HEK293T (cell line): Measurements from ENCODE around the gene KLK5.

Source experiments
- CTCF ChIA-PET: fragments of 350-600 bp; formaldehyde crosslinking; extraction: SDS; loops from one replicate; lab custom pipeline; 2021; ENCODE audit warnings: antibody characterized with exemption, inconsistent platforms; lab: Yijun Ruan, JAX
- POLR2A ChIA-PET: fragments of 350-600 bp; formaldehyde crosslinking; extraction: SDS; loops from one replicate; lab custom pipeline; 2020; ENCODE audit warnings: antibody characterized with exemption, inconsistent platforms; lab: Yijun Ruan, JAX
- DNase-seq: peaks from one replicate; pipeline ENCODE4 v3.0.0; 2012; ENCODE audit warnings: mixed read lengths; ENCODE audit errors: extremely low spot score
- ARNT ChIP-seq: fragments of 450-650 bp; IDR thresholded peaks from 2 replicates; pipeline ENCODE4 v1.6.1; 2017; ENCODE audit warnings: mild to moderate bottlenecking
- BHLHE40 ChIP-seq: fragments of 450-650 bp; IDR thresholded peaks from 2 replicates; pipeline ENCODE4 v1.6.1; 2016; ENCODE audit warnings: mild to moderate bottlenecking, moderate library complexity, borderline replicate concordance
- CTBP1 ChIP-seq: fragments of 450-650 bp; IDR thresholded peaks from 2 replicates; pipeline ENCODE4 v1.6.1; 2016; ENCODE audit warnings: borderline replicate concordance
- ELF4 ChIP-seq: fragments of 450-650 bp; IDR thresholded peaks from 2 replicates; pipeline ENCODE4 v1.6.1; 2017; ENCODE audit warnings: antibody characterized with exemption
- FOXA1 ChIP-seq: fragments of 450-650 bp; IDR thresholded peaks from 2 replicates; pipeline ENCODE4 v1.6.1; 2016; ENCODE audit warnings: mild to moderate bottlenecking
- FOXK2 ChIP-seq: fragments of 450-650 bp; IDR thresholded peaks from 2 replicates; pipeline ENCODE4 v1.6.1; 2016; ENCODE audit warnings: mild to moderate bottlenecking
- FOXM1 ChIP-seq: fragments of 450-650 bp; IDR thresholded peaks from 2 replicates; pipeline ENCODE4 v1.6.1; 2017; ENCODE audit warnings: mild to moderate bottlenecking, borderline replicate concordance
- HDGF ChIP-seq: fragments of 450-650 bp; IDR thresholded peaks from 2 replicates; pipeline ENCODE4 v1.6.1; 2017; ENCODE audit warnings: antibody characterized with exemption, borderline replicate concordance
- L3MBTL2 ChIP-seq: fragments of 450-650 bp; conservative IDR thresholded peaks from 2 replicates; pipeline ENCODE4 v1.6.1; 2016; ENCODE audit warnings: mild to moderate bottlenecking
- LEF1 ChIP-seq: fragments of 450-650 bp; IDR thresholded peaks from 2 replicates; pipeline ENCODE4 v1.6.1; 2017; ENCODE audit warnings: mild to moderate bottlenecking, borderline replicate concordance
- NFRKB ChIP-seq: fragments of 450-650 bp; IDR thresholded peaks from 2 replicates; pipeline ENCODE4 v1.6.1; 2016; ENCODE audit warnings: mild to moderate bottlenecking, moderate library complexity
- PKNOX1 ChIP-seq: fragments of 450-650 bp; IDR thresholded peaks from 2 replicates; pipeline ENCODE4 v1.6.1; 2016
- SP1 ChIP-seq: fragments of 450-650 bp; IDR thresholded peaks from 2 replicates; pipeline ENCODE4 v1.6.1; 2017
- SUZ12 ChIP-seq: fragments of 450-650 bp; IDR thresholded peaks from 2 replicates; pipeline ENCODE4 v1.6.1; 2016; ENCODE audit warnings: mild to moderate bottlenecking
- TARDBP ChIP-seq: fragments of 450-650 bp; IDR thresholded peaks from 2 replicates; pipeline ENCODE4 v1.6.1; 2016
- ZNF384 ChIP-seq: fragments of 450-650 bp; IDR thresholded peaks from 2 replicates; pipeline ENCODE4 v1.6.1; 2016

KLK5 gene

GRCh38 chr19:50925734-50926133, 27.1 kb downstream of the KLK5 start:
- POLR2A ChIA-PET = no interaction called here
- no peak for DNase-seq
- CTCF ChIA-PET = no interaction called here
- no peak for TF ChIP-seq PKNOX1
- no peak for TF ChIP-seq ZNF384
- TF ChIP-seq TARDBP = no peak
- no peak for TF ChIP-seq ARNT
- no peak for TF ChIP-seq CTBP1
- no peak for TF ChIP-seq ELF4
- TF ChIP-seq SUZ12 = no peak
- no peak for TF ChIP-seq BHLHE40
- TF ChIP-seq FOXA1 = no peak
- TF ChIP-seq LEF1 = no peak

GRCh38 chr19:50924586-50924985, 28.3 kb downstream of the KLK5 start:
- POLR2A ChIA-PET = no interaction called here
- CTCF ChIA-PET = no interaction called here
- no peak for DNase-seq
- TF ChIP-seq FOXK2 (no peak), ARNT (no peak), ELF4 (no peak), SUZ12 (no peak), L3MBTL2 (no peak), HDGF (no peak), CTBP1 (no peak), NFRKB (no peak), FOXA1 (no peak), FOXM1 (no peak), PKNOX1 (no peak), ZNF384 (no peak)

- TF ChIP-seq TARDBP = no peak
- TF ChIP-seq CTBP1 = no peak
- no peak for TF ChIP-seq BHLHE40
- no peak for TF ChIP-seq FOXK2
- no peak for TF ChIP-seq SP1
- TF ChIP-seq FOXA1 = no peak
- no peak for TF ChIP-seq L3MBTL2
- CTCF ChIA-PET = interaction anchor here (0.6 to 1.2 kb wide), 15 partner anchors 10 to 252 kb away, joined by 3 to 6 read pairs (median 4); partner anchors contain the start of gene ACP4
- POLR2A ChIA-PET = interaction anchor here (1.8 to 2.4 kb wide), 3 partner anchors 118 to 127 kb away, joined by 7 to 13 read pairs (median 9); no protein-coding TSS in a partner anchor
- peak; percentile 89 for DNase-seq
Observed at GRCh38 chr19:50922317-50922853, 30.5 kb downstream of the KLK5 start.

GRCh38 chr19:50921426-50922316, 31.2 kb downstream of the KLK5 start:
- no peak for DNase-seq
- POLR2A ChIA-PET = interaction anchor here (1.8 to 2.4 kb wide), 3 partner anchors 117 to 126 kb away, joined by 7 to 13 read pairs (median 9); no protein-coding TSS in a partner anchor
- CTCF ChIA-PET = interaction anchor here (0.6 to 1.2 kb wide), 16 partner anchors 10 to 1287 kb away, joined by 3 to 6 read pairs (median 4); partner anchors contain the start of gene ACP4
- TF ChIP-seq NFRKB (no peak), CTBP1 (no peak), FOXM1 (no peak), L3MBTL2 (no peak), FOXK2 (no peak), ZNF384 (no peak), BHLHE40 (no peak), TARDBP (no peak), FOXA1 (no peak), SUZ12 (no peak), SP1 (no peak), LEF1 (no peak), ARNT (no peak), ELF4 (no peak), HDGF (no peak), PKNOX1 (no peak)

GRCh38 chr19:50916069-50916468, 36.8 kb downstream of the KLK5 start:
- ChIA-PET POLR2A (no interaction called here), CTCF (no interaction called here)
- TF ChIP-seq LEF1 (no peak), NFRKB (no peak), FOXK2 (no peak), TARDBP (no peak), ARNT (no peak), L3MBTL2 (no peak), BHLHE40 (no peak), SP1 (no peak), CTBP1 (no peak), FOXA1 (no peak)
- no peak for DNase-seq
